Forelimb muscle (tissue), 1 donor: ENCODE results near the gene VEGFB. TPM values are rescaled to one million over a fixed set of nuclear protein-coding genes. Genes with fewer than 3 reads are reported as not detected.

Experiments used
- DNase-seq: peaks from one replicate; pipeline ENCODE4 v3.0.0-alpha.2; 2013; ENCODE audit warnings: low read depth
- polyA plus RNA-seq: library from polyadenylated mRNA; unstranded; fragments of 120-200 nt; gene quantifications from one replicate; pipeline ENCODE4 v1.2.1, GENCODE V29; 2013; ENCODE audit not compliant: insufficient read length

Gene VEGFB
- polyA plus RNA-seq, 1 donor: 94.3 TPM

GRCh38 chr11:64261556-64262080, 27.2 kb downstream of the VEGFB start:
- no peak for DNase-seq

DNA sequence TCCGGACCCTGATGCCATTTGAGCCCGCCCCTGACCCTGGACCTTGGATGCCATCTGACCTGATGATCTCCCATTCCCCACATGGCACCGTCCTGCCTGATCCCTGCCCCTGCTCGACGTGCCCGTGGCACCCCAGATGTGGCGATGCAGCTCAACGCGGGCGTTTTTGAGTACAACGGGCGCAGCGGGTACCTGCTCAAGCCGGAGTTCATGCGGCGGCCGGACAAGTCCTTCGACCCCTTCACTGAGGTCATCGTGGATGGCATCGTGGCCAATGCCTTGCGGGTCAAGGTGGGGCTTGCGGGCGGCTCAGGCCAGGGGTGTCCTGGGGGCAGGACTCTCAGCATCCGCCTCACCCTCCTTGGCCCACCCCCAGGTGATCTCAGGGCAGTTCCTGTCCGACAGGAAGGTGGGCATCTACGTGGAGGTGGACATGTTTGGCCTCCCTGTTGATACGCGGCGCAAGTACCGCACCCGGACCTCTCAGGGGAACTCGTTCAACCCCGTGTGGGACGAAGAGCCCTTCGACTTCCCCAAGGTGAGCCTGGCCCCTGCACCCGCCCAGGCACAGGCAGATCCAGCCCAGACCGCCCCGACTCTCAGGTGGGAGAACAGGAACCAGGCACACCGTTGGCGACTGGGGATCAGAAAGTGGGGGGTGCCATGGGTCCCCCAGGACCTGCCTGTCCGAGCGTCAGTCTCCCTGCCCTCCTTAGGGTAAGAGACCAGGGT, 28.1 kb downstream of the VEGFB start:
- no peak for DNase-seq

- DNase-seq: no peak
These were observed 28.9 kb downstream of the VEGFB start for GRCh38 chr11:64263021-64263946.

DNA sequence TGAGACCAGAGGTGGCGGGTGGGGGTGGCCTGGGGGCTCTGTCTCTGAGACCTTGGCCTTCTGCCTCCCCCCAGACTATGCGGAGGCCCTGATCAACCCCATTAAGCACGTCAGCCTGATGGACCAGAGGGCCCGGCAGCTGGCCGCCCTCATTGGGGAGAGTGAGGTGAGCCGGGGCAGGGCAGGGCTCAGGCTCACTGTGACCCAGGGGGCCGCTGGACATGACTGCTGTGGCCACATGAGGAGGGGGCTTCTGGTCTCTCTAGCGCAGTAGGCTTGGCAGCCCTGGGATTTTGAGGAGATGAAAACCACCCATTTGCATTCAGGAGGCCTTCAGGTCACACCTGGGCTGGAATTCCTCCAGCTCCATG, 29.5 kb downstream of the VEGFB start:
- no peak for DNase-seq

DNA sequence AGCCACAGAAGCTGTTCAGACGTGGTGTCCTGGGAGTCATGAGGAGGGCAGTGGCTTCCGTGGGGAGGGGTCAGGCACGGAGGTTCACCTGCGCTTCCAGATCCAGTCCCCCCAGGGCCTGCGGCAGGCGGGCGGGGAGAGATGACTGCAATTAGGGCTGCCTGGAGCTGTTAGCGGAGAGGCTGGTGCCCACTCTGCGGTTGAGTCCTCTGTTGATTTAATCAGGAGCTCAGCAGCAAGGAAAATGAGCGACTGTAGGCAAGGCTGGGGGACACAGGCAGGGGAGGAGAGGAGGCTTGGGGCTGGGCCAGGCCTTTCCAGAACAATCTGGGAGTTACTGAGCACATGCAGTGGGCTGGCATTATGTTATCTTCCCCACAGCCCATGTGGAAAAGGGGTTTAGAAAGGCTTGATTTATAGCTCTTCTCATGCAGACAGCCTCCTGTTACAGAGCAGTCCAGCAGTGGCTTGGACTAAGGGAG, 30.0 kb downstream of the VEGFB start:
- no peak for DNase-seq

- DNase-seq: no peak
These were observed 31.1 kb downstream of the VEGFB start for GRCh38 chr11:64265176-64266160.

DNA sequence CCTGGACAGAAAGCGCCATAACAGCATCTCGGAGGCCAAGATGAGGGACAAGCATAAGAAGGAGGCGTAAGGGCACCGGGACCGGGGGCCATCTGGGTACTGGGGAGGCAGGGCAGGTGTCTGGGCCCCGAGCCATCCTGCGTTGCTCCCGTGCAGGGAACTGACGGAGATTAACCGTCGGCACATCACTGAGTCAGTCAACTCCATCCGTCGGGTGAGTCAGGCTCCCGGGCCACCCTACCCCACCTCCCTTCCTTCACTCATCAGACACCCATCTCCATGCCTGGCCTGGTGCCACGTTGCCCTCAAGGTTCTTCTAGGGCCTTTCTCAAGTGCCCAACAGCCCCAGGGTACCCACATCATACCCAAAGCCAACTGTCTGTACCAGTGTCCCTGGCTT, 32.0 kb downstream of the VEGFB start:
- DNase-seq: no peak

- no peak for DNase-seq
These were observed 33.0 kb downstream of the VEGFB start for GRCh38 chr11:64267207-64267945.

- no peak for DNase-seq
These were observed 33.9 kb downstream of the VEGFB start for GRCh38 chr11:64268025-64268892.

GRCh38 chr11:64268893-64269539, 34.6 kb downstream of the VEGFB start:
- DNase-seq: no peak

GRCh38 chr11:64269540-64270220, 35.3 kb downstream of the VEGFB start:
- peak; percentile 99 for DNase-seq

- no peak for DNase-seq
These were observed 40.8 kb downstream of the VEGFB start for GRCh38 chr11:64275031-64275800.

DNA sequence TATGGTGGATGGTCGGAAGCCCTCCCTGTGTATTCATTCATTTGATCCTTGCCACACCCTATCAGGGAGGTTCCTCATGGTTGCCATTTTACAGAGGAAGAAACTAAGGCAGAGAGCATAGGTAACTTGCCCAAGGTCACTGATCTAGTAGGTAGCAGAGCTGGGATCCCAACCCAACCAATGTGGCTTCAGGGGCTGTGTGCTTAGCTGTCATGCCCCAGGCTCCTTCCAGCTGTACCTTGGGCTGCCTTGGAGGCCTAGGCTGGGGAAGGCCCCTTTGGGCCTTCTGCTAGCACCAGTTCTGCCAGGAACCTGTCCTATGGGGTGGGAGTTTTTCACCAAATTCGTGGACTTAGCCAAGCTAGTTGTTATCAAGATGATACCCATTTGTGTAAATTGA, 41.5 kb downstream of the VEGFB start:
- no peak for DNase-seq

DNA sequence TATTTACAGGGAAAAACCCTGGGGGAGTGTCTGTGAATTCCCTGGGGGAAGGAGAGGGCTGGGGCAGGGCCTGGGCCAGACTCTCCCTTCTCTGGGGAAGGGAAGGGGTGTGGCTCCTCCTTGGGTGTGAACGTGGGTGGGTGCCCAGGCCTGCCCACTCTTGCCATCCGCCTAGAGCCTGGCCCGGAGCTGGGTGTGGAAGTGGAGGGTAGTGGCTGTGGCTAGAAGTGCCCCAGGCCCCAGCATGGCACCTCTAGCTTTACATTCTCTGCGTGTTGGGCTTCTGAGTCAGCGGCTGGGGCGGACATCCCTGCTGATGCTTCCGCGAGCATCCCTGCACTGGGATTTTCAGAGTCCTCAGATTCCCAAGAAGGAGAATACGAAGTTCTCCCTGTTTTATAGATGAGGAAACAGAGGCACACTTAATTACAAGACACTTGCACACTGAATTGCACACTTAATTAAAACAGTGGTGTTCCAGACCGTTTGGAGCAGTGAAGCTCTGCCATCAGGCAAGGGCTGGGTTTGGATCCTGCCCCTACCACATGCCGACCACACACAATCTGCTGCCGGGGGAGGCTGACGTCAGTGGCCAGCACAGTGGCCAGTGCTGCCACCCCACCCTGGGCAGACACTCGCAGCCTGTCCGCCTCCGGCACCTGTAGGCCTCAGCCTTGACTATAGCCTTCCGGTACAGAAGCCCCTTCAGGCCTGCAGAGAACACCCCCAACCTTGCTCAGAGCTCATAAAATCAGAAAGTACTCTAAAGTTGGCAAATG, 42.5 kb downstream of the VEGFB start:
- DNase-seq: no peak

DNA sequence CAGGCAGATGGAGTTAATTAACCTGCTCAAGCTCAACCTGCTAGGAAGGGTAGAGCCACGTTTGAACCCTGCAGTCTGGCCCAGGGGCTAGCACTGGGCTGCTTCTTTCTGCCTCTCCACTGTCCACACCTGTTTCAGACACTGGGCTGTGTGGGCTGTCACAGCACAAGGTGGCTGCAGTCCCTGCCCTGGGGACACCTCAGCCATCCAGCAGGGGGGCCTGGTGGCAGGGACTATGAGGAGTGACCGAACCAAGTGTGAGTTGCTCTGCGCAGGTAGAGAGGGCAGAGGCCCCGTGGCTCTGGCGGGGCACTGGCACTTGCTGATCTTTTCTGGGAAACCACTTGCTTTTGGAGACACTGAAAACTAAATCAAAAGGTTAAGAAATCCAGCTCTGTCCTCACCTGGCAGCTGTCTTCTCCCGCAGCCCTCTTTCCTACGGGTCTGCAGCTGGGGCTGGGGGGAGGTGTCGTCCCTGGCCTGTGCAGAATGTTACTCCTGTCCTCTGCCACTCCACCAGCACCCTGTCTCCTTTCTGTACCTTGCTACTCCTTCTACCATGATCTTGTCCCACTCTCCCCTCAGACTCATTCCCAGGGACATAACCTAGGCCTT, 44.3 kb downstream of the VEGFB start:
- DNase-seq: no peak

- DNase-seq: no peak
These were observed 47.8 kb downstream of the VEGFB start for GRCh38 chr11:64281957-64282770.
